NT2/D1 (cell line): Measurements from ENCODE around the gene UPK3BL2.
"Not testable (repeated sequence)": the region's sequence is repeated elsewhere in the genome, so short reads cannot be mapped to it uniquely, and the experiment has no call there.

Experiments
- SUZ12 ChIP-seq: IDR thresholded peaks from 2 replicates; pipeline ENCODE4 v1.6.1; 2011; ENCODE audit not compliant: insufficient read length, insufficient read depth; ENCODE audit errors: extremely low read depth
- ZNF274 ChIP-seq: IDR thresholded peaks from 2 replicates; pipeline ENCODE4 v1.6.1; 2011; ENCODE audit warnings: mild to moderate bottlenecking, low read depth, low read length

- TF ChIP-seq SUZ12, ZNF274: not testable (repeated sequence)
Measured at GRCh38 chr7:102574607-102575006, 31.1 kb upstream of the UPK3BL2 start.
